ENCODE results near the gene DCST1. TPM values are rescaled to one million over a fixed set of nuclear protein-coding genes. Genes with fewer than 3 reads are reported as not detected.

Gene DCST1
- total and polyA plus RNA-seq, 2 of the 13 experiments (the other 11 are each of a cell fraction or from before 2014, with no cell fraction given) = 0.04 TPM; not detected in 1

DNA sequence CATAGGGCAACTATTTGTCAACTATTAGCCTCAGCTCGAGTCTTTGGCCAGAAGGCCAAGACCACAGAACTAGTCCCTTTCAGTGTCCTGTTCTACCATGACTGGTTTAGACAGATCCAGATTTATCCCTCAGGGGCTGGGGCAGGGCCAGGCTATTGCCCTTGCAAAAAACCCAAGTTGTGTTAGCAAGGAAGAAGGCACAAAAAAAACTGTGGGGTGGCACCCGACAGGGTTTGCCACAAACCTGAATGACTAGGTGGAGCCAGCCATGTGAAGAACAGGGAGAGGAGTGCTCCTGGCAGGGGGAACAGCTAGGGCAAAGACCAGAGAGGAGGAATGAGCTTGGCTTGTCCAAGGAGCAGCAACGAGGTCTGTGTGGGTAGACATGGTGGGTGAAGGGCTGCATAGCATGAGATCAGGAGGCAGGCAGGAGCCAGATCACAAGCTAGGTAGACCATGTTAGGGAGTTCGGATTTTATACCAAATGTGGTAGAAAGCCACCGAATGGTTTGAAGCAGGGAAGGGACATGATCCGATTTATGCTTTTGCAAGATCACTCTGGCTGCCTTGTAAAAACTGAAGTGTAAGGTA, 4.3 kb downstream of the DCST1 start:
- ATAC-seq = no peak
- 30% methylated on average over 6 of the region's 6 CpGs for WGBS (ENCODE audit: low lambda C conversion rate)
- intact Hi-C loops (cut with micrococcal nuclease; ENCODE audit: unreplicated experiment) = no loop called here
- BruUV-seq (replicated peaks) = no TSS peak
- Histone ChIP-seq H3K79me2 (ENCODE audit: insufficient read depth, low read length) (no peaks in the 10 kb centered on the region), H3K9ac (ENCODE audit: insufficient read depth, low read depth, low read length) (no peak overlapping the region), H3K27ac (ENCODE audit: extremely low read length, insufficient read depth, low read length) (no peak overlapping the region), H3K27me3 (ENCODE audit: control insufficient read depth in 1 of 2, insufficient read depth in 2 of 2, low read length in 2 of 2) (peaks cover 14 to 58% of the 10 kb centered on the region in 2 experiments), H3K9me3 (ENCODE audit: low read length) (no peaks in the 10 kb centered on the region), H2AFZ (ENCODE audit: low read length) (no peak overlapping the region), H3K4me3 (replicated peaks in 1 of 3; ENCODE audit: insufficient read depth in 1 of 3, low read depth in 2 of 3, low read length in 3 of 3) (no peak overlapping the region), H3K4me1 (ENCODE audit: insufficient read depth, low read length) (peaks cover 27% of the 10 kb centered on the region), H4K20me1 (ENCODE audit: insufficient read depth, low read length) (no peaks in the 10 kb centered on the region), H3K36me3 (replicated peaks in 1 of 2; ENCODE audit: control insufficient read depth in 1 of 2, insufficient read depth in 2 of 2, low read length in 2 of 2) (no peaks in the 10 kb centered on the region), H3K4me2 (ENCODE audit: low read depth, low read length) (no peak overlapping the region)
- DNase-seq (ENCODE audit: low spot score) = no peak
- no peak for FAIRE-seq
- TF ChIP-seq ZNF883 (CRISPR knock-in tag; IDR thresholded peaks at IDR 0.05; ENCODE audit: not compliant biosample characterization) = no peak
- no peak for TF ChIP-seq ELF1 (CRISPR knock-in tag; IDR thresholded peaks at IDR 0.05)
- ChIA-PET POLR2A (interaction anchor here (0.9 kb wide), 1 partner anchor 25 kb away, joined by 3 read pairs; the partner anchor contains the start of gene EFNA4), CTCF (ENCODE audit: low intra/inter-chr PET ratio, low total read pairs) (no interaction called here)
- in situ Hi-C loops (cut with HindIII; ENCODE audit: extremely low pct_ligation_motif_present, low pct_unique_long_range_greater_than_20kb) = no loop called here

GRCh38 chr1:155038602-155039307, 5.1 kb downstream of the DCST1 start:
- no peak overlapping the region for H2AFZ ChIP-seq (ENCODE audit: low read length)
- POLR2A ChIA-PET = interaction anchor here (0.9 kb wide), 1 partner anchor 10 kb away, joined by 3 read pairs; no protein-coding TSS in a partner anchor
- TF ChIP-seq MZF1 (CRISPR knock-in tag; IDR thresholded peaks at IDR 0.05; ENCODE audit: borderline replicate concordance) (no peak), JUN (CRISPR knock-in tag; IDR thresholded peaks at IDR 0.05) (no peak), ELF3 (CRISPR knock-in tag; IDR thresholded peaks at IDR 0.05) (no peak), CREBL2 (CRISPR knock-in tag; IDR thresholded peaks at IDR 0.05; ENCODE audit: borderline replicate concordance) (no peak), FOXP4 (CRISPR knock-in tag; IDR thresholded peaks at IDR 0.05) (no peak)

More at GRCh38 chr1:155038602-155039307, 5.1 kb downstream of the DCST1 start:
- 12% methylated on average over 8 of the region's 8 CpGs for WGBS (ENCODE audit: low lambda C conversion rate)
- no TSS peak for BruUV-seq (replicated peaks)
- Histone ChIP-seq H3K79me2 (ENCODE audit: insufficient read depth, low read length) (no peaks in the 10 kb centered on the region), H3K9me3 (ENCODE audit: low read length) (no peaks in the 10 kb centered on the region), H3K4me1 (ENCODE audit: insufficient read depth, low read length) (peaks cover 35% of the 10 kb centered on the region), H3K27me3 (ENCODE audit: control insufficient read depth in 1 of 2, insufficient read depth in 2 of 2, low read length in 2 of 2) (peaks cover 12 to 51% of the 10 kb centered on the region in 2 experiments), H3K27ac (ENCODE audit: extremely low read length, insufficient read depth, low read length) (no peak overlapping the region), H3K4me2 (ENCODE audit: low read depth, low read length) (no peak overlapping the region), H4K20me1 (ENCODE audit: insufficient read depth, low read length) (no peaks in the 10 kb centered on the region), H3K36me3 (replicated peaks in 1 of 2; ENCODE audit: control insufficient read depth in 1 of 2, insufficient read depth in 2 of 2, low read length in 2 of 2) (no peaks in the 10 kb centered on the region), H3K9ac (ENCODE audit: insufficient read depth, low read depth, low read length) (no peak overlapping the region), H3K4me3 (replicated peaks in 1 of 3; ENCODE audit: insufficient read depth in 1 of 3, low read depth in 2 of 3, low read length in 3 of 3) (no peak overlapping the region)
- FAIRE-seq = no peak
- ATAC-seq = no peak
- no peak for DNase-seq (ENCODE audit: low spot score)
- CTCF ChIA-PET (ENCODE audit: low intra/inter-chr PET ratio, low total read pairs) = no interaction called here
- intact Hi-C loops (cut with micrococcal nuclease; ENCODE audit: unreplicated experiment) = no loop called here
- in situ Hi-C loops (cut with HindIII; ENCODE audit: extremely low pct_ligation_motif_present, low pct_unique_long_range_greater_than_20kb) = no loop called here
